DMS53 treated with DMSO at 0.1 percent for 48 hours (cell line): ENCODE results near the gene RPS21.

Experiments
- DNase-seq: peaks from one replicate; lab custom pipeline; 2025; ENCODE audit not compliant: unreplicated experiment; lab: John Stamatoyannopoulos, UW

Gene RPS21

GRCh38 chr20:62353289-62354030 lies 33.4 kb upstream of the RPS21 start:
- DNase-seq: no peak

- no peak for DNase-seq
Observed at GRCh38 chr20:62354031-62354808, 32.7 kb upstream of the RPS21 start.

GRCh38 chr20:62354811-62355341 lies 32.0 kb upstream of the RPS21 start:
- no peak for DNase-seq

GRCh38 chr20:62355516-62355877 lies 31.4 kb upstream of the RPS21 start:
- DNase-seq: peak; percentile 36

- peak; percentile 78 for DNase-seq
Observed at GRCh38 chr20:62355878-62356588, 30.9 kb upstream of the RPS21 start.

- no peak for DNase-seq
Observed at GRCh38 chr20:62356589-62357186, 30.2 kb upstream of the RPS21 start.

GRCh38 chr20:62357187-62357667 lies 29.7 kb upstream of the RPS21 start:
- DNase-seq: no peak

GRCh38 chr20:62357681-62358080 lies 29.2 kb upstream of the RPS21 start:
- DNase-seq: no peak

GRCh38 chr20:62358171-62359042 lies 28.5 kb upstream of the RPS21 start:
- no peak for DNase-seq

- DNase-seq: no peak
Observed at GRCh38 chr20:62359043-62359490, 27.8 kb upstream of the RPS21 start.

- DNase-seq: no peak
Observed at GRCh38 chr20:62359491-62360121, 27.3 kb upstream of the RPS21 start.

GRCh38 chr20:62360854-62361798 lies 25.8 kb upstream of the RPS21 start:
- DNase-seq: no peak

GRCh38 chr20:62361799-62362589 lies 24.9 kb upstream of the RPS21 start:
- no peak for DNase-seq

- no peak for DNase-seq
Observed at GRCh38 chr20:62362590-62362940, 24.3 kb upstream of the RPS21 start.

GRCh38 chr20:62362991-62363919 lies 23.6 kb upstream of the RPS21 start:
- no peak for DNase-seq
